GM12878 (cell line): ENCODE data around the gene TBX4. TPM values are rescaled to one million over a fixed set of nuclear protein-coding genes. Genes with fewer than 3 reads are reported as not detected.

Experiments
- ATAC-seq: fragments of 200-7000 bp; cut with Tn5 transposase; 3 replicates; pipeline ENCODE4 v1.9.1; 2020; ENCODE audit warnings: mild to moderate bottlenecking, moderate library complexity
- BruUV-seq: library from RNA; stranded (reverse); fragments of 400-500 nt; replicated peaks from 2 replicates; lab custom pipeline; 2021; lab: Mats Ljungman, UMichigan
- CTCF ChIA-PET: fragments of 300-600 bp; sonication (Branson Sonifier 250); formaldehyde crosslinking; extraction: SDS; loops from one replicate; lab custom pipeline; 2021; ENCODE audit warnings: inconsistent platforms; lab: Yijun Ruan, JAX
- POLR2A ChIA-PET: fragments of 350-600 bp; formaldehyde crosslinking; extraction: SDS; loops from one replicate; lab custom pipeline; 2021; ENCODE audit warnings: inconsistent platforms; lab: Charles Lee
- RAD21 ChIA-PET: fragments of 300-600 bp; sonication (Branson Sonifier 250); formaldehyde crosslinking; loops from one replicate; lab custom pipeline; 2023; ENCODE audit warnings: antibody characterized with exemption; ENCODE audit not compliant: unreplicated experiment; lab: Charles Lee
- SMC1A ChIA-PET: fragments of 300-600 bp; sonication (Branson Sonifier 250); formaldehyde crosslinking; loops from one replicate; lab custom pipeline; 2023; ENCODE audit not compliant: unreplicated experiment, uncharacterized antibody; lab: Charles Lee
- DNase-seq: peaks from one replicate; pipeline ENCODE4 v3.0.0-alpha.2; 2011; ENCODE audit warnings: low read depth, low spot score
- FAIRE-seq: peaks from 3 replicates; lab custom pipeline; 2011; peaks lifted over from hg19 to GRCh38; lab: Jason Lieb, UNC
- H2AFZ ChIP-seq: 2 replicates; pipeline ENCODE4 v1.6.0; 2011; ENCODE audit warnings: low read depth, low read length, control low read depth; ENCODE audit not compliant: control insufficient read depth
- H3K27ac ChIP-seq: 2 replicates; pipeline ENCODE4 v1.5.1; 2011; ENCODE audit warnings: control low read depth; ENCODE audit not compliant: control insufficient read depth, insufficient read depth
- H3K27me3 ChIP-seq, 2 experiments: replicated peaks in 1 of 2; 2 replicates each; pipeline versions ENCODE4 v1.6.0 to v1.6.1; 2011; ENCODE audit warnings: low read length in 1 of 2; ENCODE audit not compliant: control insufficient read depth in 2 of 2, insufficient read depth in 2 of 2
- H3K36me3 ChIP-seq, 2 experiments: 2 replicates each; pipeline ENCODE4 v1.5.1; 2011; ENCODE audit warnings: low read length in 1 of 2; ENCODE audit not compliant: control insufficient read depth in 2 of 2, insufficient read depth in 2 of 2
- H3K4me1 ChIP-seq: 2 replicates; pipeline ENCODE4 v1.6.1; 2011; ENCODE audit warnings: mild to moderate bottlenecking, low read length, moderate library complexity, mixed read lengths; ENCODE audit not compliant: control insufficient read depth, insufficient read depth
- H3K4me2 ChIP-seq: 2 replicates; pipeline ENCODE4 v1.6.0; 2011; ENCODE audit warnings: control low read depth; ENCODE audit not compliant: control insufficient read depth, insufficient read depth
- H3K4me3 ChIP-seq: fragments of 200-600 bp; sonication (generic); 2 replicates; pipeline ENCODE4 v1.5.1; 2016
- H3K79me2 ChIP-seq: 2 replicates; pipeline ENCODE4 v1.6.0; 2011; ENCODE audit warnings: low read length; ENCODE audit not compliant: control insufficient read depth, insufficient read depth
- H3K9ac ChIP-seq: 2 replicates; pipeline ENCODE4 v1.8.0; 2011; ENCODE audit warnings: low read length, control low read depth, mixed read lengths; ENCODE audit not compliant: control insufficient read depth, insufficient read depth
- H3K9me3 ChIP-seq: replicated peaks from 3 replicates; pipeline ENCODE4 v1.5.1; 2011; ENCODE audit warnings: mild to moderate bottlenecking, low read length; ENCODE audit not compliant: control insufficient read depth, insufficient read depth
- H4K20me1 ChIP-seq: 2 replicates; pipeline ENCODE4 v1.6.0; 2011; ENCODE audit not compliant: control insufficient read depth, insufficient read depth
- ASH2L ChIP-seq: fragments of 300-600, 200-600 bp; sonication (generic); IDR thresholded peaks from 2 replicates; pipeline ENCODE4 v1.6.1; 2017; ENCODE audit warnings: low read depth, mild to moderate bottlenecking, borderline replicate concordance
- BRCA1 ChIP-seq: IDR thresholded peaks from 2 replicates; pipeline ENCODE4 v1.6.1; 2011; ENCODE audit warnings: low read depth, low read length, improper control_type of control experiment
- CBFB ChIP-seq: IDR thresholded peaks from 2 replicates; pipeline ENCODE4 v1.6.1; 2016; ENCODE audit warnings: antibody characterized with exemption, low read depth
- DPF2 ChIP-seq: fragments of 450-650 bp; IDR thresholded peaks from 2 replicates; pipeline ENCODE4 v1.6.1; 2017; ENCODE audit warnings: mild to moderate bottlenecking
- ETV6 ChIP-seq, 2 experiments: fragments of 450-650 bp in 1 of 2; IDR thresholded peaks in 1 of 2; conservative IDR thresholded peaks in 1 of 2; 2 replicates each; pipeline ENCODE4 v1.6.1; 2014; ENCODE audit warnings: antibody characterized with exemption in 1 of 2, borderline replicate concordance in 1 of 2, low read depth in 1 of 2, mild to moderate bottlenecking in 1 of 2, moderate library complexity in 1 of 2
- HCFC1 ChIP-seq: fragments of 150-350 bp; IDR thresholded peaks from 2 replicates; pipeline ENCODE4 v1.6.1; 2014; ENCODE audit warnings: low read length
- JUNB ChIP-seq: IDR thresholded peaks from 2 replicates; pipeline ENCODE4 v1.6.1; 2016; ENCODE audit warnings: antibody characterized with exemption, mild to moderate bottlenecking
- MYC ChIP-seq: IDR thresholded peaks from 2 replicates; pipeline ENCODE4 v1.6.1; 2011; ENCODE audit warnings: mild to moderate bottlenecking, low read length, moderate library complexity, inconsistent platforms; ENCODE audit not compliant: insufficient read depth, insufficient replicate concordance, insufficient read length, severe bottlenecking
- NBN ChIP-seq: fragments of 450-650 bp; IDR thresholded peaks from 2 replicates; pipeline ENCODE4 v1.6.1; 2016
- RUNX3 ChIP-seq: IDR thresholded peaks from 2 replicates; pipeline ENCODE4 v1.6.1; 2012; ENCODE audit warnings: low read length, inconsistent platforms
- SIN3A ChIP-seq: IDR thresholded peaks from 2 replicates; pipeline ENCODE4 v1.6.1; 2012; ENCODE audit warnings: low read depth, low read length, improper control_type of control experiment
- SMARCA5 ChIP-seq: fragments of 450-650 bp; IDR thresholded peaks from 2 replicates; pipeline ENCODE4 v1.6.1; 2017; ENCODE audit warnings: mild to moderate bottlenecking
- SUPT20H ChIP-seq: IDR thresholded peaks from 2 replicates; pipeline ENCODE4 v1.6.1; 2011; ENCODE audit warnings: low read depth, mild to moderate bottlenecking, low read length, moderate library complexity, borderline replicate concordance; ENCODE audit not compliant: control insufficient read depth
- WRNIP1 ChIP-seq: IDR thresholded peaks from 2 replicates; pipeline ENCODE4 v1.6.1; 2011; ENCODE audit warnings: low read depth, low read length, improper control_type of control experiment, borderline replicate concordance
- WGBS: methylation state at CpG from one replicate; pipeline ENCODE4 v1.1.6; 2016; ENCODE audit warnings: low lambda C conversion rate; ENCODE audit not compliant: insufficient replicate concordance, insufficient coverage; ENCODE audit errors: missing lambda C conversion rate; 5-methylcytosine and 5-hydroxymethylcytosine counted together
- in situ Hi-C: fragments of 300-500 bp; cut with MboI; formaldehyde crosslinking; loops from 9 replicates; pipeline ENCODE4 v1.14.3; 2018; ENCODE audit warnings: mixed read lengths
- intact Hi-C: fragments of 100-400 bp; cut with micrococcal nuclease; formaldehyde crosslinking; loops from one replicate; pipeline ENCODE4 v1.14.2; 2022; ENCODE audit not compliant: unreplicated experiment
- polyA plus RNA-seq, 11 experiments: library from polyadenylated mRNA; depleted of rRNA in 4 of 11; unstranded in 6 of 11; stranded (reverse) in 5 of 11; fragments of >200 nt; fragmentation: Nextera tagmentation in 4 of 11; fragmentation: Illumina TruSeq in 1 of 11; extraction: Ambion mirVana in 4 of 11; extraction: Trizol in 1 of 11; gene quantifications; 1 replicate in 1 of 11; 2 replicates in 10 of 11; pipeline versions ENCODE4 v1.2.1 to v1.2.3, GENCODE V29; 2011 to 2016; ENCODE audit warnings: inconsistent platforms in 2 of 11, missing spikeins in 2 of 11, low read depth in 1 of 11
- total RNA-seq, 4 experiments: library from RNA; depleted of rRNA in 3 of 4; stranded (reverse); fragments of >200 nt in 3 of 4; fragmentation: Illumina TruSeq in 1 of 4; extraction: Trizol in 1 of 4; gene quantifications; 2 replicates each; pipeline versions ENCODE4 v1.2.1 to v1.2.3, GENCODE V29; 2013 to 2021

Gene TBX4
- total and polyA plus RNA-seq, 10 of the 15 experiments (the other 5 are each of a cell fraction or from before 2014, with no cell fraction given): 0.01 TPM; not detected in 9

- no peak for FAIRE-seq
These were observed 16.2 kb downstream of the TBX4 start for GRCh38 chr17:61468263-61468907.

GRCh38 chr17:61469474-61469873, 17.3 kb downstream of the TBX4 start:
- Histone ChIP-seq H3K4me2 (no peak overlapping the region), H3K4me3 (no peak overlapping the region), H2AFZ (no peak overlapping the region), H3K27me3 (peaks cover 2 to 5% of the 10 kb centered on the region in 2 experiments; a peak in 1 of 4 replicates), H3K36me3 (no peaks in the 10 kb centered on the region), H3K27ac (no peak overlapping the region), H4K20me1 (no peaks in the 10 kb centered on the region), H3K9ac (no peak overlapping the region), H3K79me2 (no peaks in the 10 kb centered on the region), H3K4me1 (no peaks in the 10 kb centered on the region), H3K9me3 (no peaks in the 10 kb centered on the region)
- BruUV-seq: no TSS peak
- ChIA-PET RAD21 (no interaction called here), CTCF (no interaction called here), POLR2A (interaction anchor here (0.6 kb wide), 1 partner anchor 9 kb away, joined by 4 read pairs; no protein-coding TSS in a partner anchor), SMC1A (no interaction called here)
- no peak for DNase-seq
- WGBS: 36% methylated on average over 6 of the region's 6 CpGs
- no peak for ATAC-seq
- TF ChIP-seq BRCA1 (no peak), HCFC1 (no peak), SMARCA5 (no peak), WRNIP1 (no peak), NBN (no peak), RUNX3 (no peak), DPF2 (no peak), CBFB (no peak), SUPT20H (no peak), JUNB (no peak), SIN3A (no peak)
- in situ Hi-C loops (no loop called here), intact Hi-C loops (no loop called here)
- no peak for FAIRE-seq

More at GRCh38 chr17:61468263-61468907, 16.2 kb downstream of the TBX4 start:
- intact Hi-C loops: no loop called here
- 25% methylated on average over 8 of the region's 8 CpGs for WGBS
- Histone ChIP-seq H3K27ac (no peak overlapping the region), H3K27me3 (peaks cover 3 to 5% of the 10 kb centered on the region in 2 experiments; a peak in 1 of 4 replicates), H4K20me1 (no peaks in the 10 kb centered on the region), H3K9ac (no peak overlapping the region), H2AFZ (no peak overlapping the region), H3K9me3 (no peaks in the 10 kb centered on the region), H3K79me2 (no peaks in the 10 kb centered on the region), H3K4me1 (no peaks in the 10 kb centered on the region), H3K36me3 (no peaks in the 10 kb centered on the region), H3K4me3 (no peak overlapping the region), H3K4me2 (no peak overlapping the region)
- ChIA-PET POLR2A (no interaction called here), RAD21 (no interaction called here), CTCF (interaction anchor here (0.9 to 1.5 kb wide), 3 partner anchors 16 to 56 kb away, joined by 3 read pairs; no protein-coding TSS in a partner anchor), SMC1A (interaction anchor here (1.1 to 1.2 kb wide), 2 partner anchors 29 to 39 kb away, joined by 3 to 4 read pairs; no protein-coding TSS in a partner anchor)
- TF ChIP-seq ETV6 (conservative IDR thresholded peaks at IDR 0.05 in 1 of 2, IDR thresholded peaks at IDR 0.05 in 1 of 2; ENCODE audit: borderline replicate concordance in 1 of 2, low read depth in 1 of 2) (peak in 1 of 2 experiments; percentile 65; a peak in 1 of 4 replicates), MYC (no peak), ASH2L (no peak)
- ATAC-seq: no peak; the same call in 2 of the 3 replicates
- BruUV-seq: no TSS peak
- in situ Hi-C loops: no loop called here
- DNase-seq: no peak
